Mesothelial cell of epicardium (in vitro differentiated cells): Measurements from ENCODE around the gene BOD1. TPM values are rescaled to one million over a fixed set of nuclear protein-coding genes. Genes with fewer than 3 reads are reported as not detected.
A peak's percentile ranks its signal among the peaks of the same experiment; 100 is the strongest.

Experiments
- DNase-seq, 2 experiments: peaks; one replicate each; pipeline ENCODE4 v3.0.0; 2021; ENCODE audit warnings: low spot score in 2 of 2; ENCODE audit not compliant: unreplicated experiment in 2 of 2
- H3K27ac Mint-ChIP-seq: 2 replicates; pipeline ENCODE4 v1.8.0; 2021; ENCODE audit warnings: mixed read lengths
- H3K27me3 Mint-ChIP-seq: 2 replicates; pipeline ENCODE4 v1.8.0; 2021; ENCODE audit warnings: low read depth, mixed read lengths
- H3K36me3 Mint-ChIP-seq: 2 replicates; pipeline ENCODE4 v1.8.0; 2021; ENCODE audit warnings: mixed read lengths
- H3K4me1 Mint-ChIP-seq: 2 replicates; pipeline ENCODE4 v1.8.0; 2021; ENCODE audit warnings: mixed read lengths
- H3K4me3 Mint-ChIP-seq: 2 replicates; pipeline ENCODE4 v1.8.0; 2021; ENCODE audit warnings: mild to moderate bottlenecking, moderate library complexity, mixed read lengths
- H3K9me3 Mint-ChIP-seq: 2 replicates; pipeline ENCODE4 v1.8.0; 2021; ENCODE audit warnings: mixed read lengths
- CTCF ChIP-seq: fragments of 200-600 bp; sonication (generic); IDR thresholded peaks from one replicate; pipeline ENCODE4 v1.5.0; 2021; ENCODE audit warnings: antibody characterized with exemption; ENCODE audit not compliant: unreplicated experiment
- total RNA-seq: library from RNA; stranded (reverse); gene quantifications from 3 replicates; pipeline ENCODE4 v1.2.1, GENCODE V29; 2021

BOD1 gene
- total RNA-seq, 1 donor from 2014 or later: 91.9 TPM

DNA sequence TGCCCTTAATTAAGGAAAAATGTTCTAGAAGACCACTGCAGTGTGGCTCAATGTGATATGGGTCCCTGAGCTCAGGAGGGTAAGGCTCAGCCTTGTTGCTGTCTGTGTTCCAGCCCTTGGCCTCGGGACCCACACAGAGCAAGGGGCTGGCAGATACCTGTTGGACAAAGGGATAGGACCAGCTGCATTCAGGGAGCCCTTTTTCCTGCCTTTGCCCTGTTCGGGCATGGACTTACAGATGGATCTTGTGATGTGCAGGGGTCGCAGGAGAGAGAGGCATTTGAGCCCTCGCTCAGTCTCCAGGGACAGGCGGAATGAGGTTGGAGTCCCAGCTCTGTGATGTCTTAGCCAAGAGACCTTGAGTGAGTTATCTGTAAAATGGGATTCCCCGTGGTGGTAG, 12.1 kb upstream of the BOD1 start:
- Mint-ChIP-seq H3K4me3 (no peak overlapping the region), H3K27ac (no peak overlapping the region), H3K36me3 (no peaks in the 10 kb centered on the region), H3K27me3 (no peaks in the 10 kb centered on the region), H3K4me1 (peaks cover 56% of the 10 kb centered on the region), H3K9me3 (no peaks in the 10 kb centered on the region)
- DNase-seq: no peak
- TF ChIP-seq CTCF: no peak

DNA sequence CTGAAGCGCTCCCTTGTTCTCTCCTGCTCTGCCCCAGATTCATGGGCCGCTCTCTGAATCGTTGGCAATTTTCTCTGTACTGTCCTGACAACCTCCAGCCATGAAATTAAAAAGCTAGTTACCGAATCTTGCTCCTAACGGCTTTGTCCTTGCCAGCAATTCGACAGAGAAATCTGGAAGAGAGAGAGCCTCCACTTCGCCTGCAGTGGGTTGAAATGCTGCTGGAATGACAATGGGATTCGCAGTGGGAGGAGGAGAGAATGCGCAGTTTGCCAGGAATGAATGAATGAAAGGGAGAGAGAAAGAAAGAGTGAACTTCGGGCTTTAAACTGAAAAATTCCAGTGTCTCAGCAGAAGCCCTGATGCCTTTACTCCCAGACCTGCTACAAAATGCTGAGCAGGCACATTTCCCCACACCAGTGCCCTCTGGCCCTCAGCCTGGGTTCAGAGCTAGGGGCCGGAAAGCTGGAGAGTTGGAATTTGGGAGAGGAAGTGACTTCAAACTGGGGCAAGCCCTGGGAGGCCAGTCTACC, 11.5 kb upstream of the BOD1 start:
- Mint-ChIP-seq H3K4me1 (peaks cover 56% of the 10 kb centered on the region), H3K9me3 (no peaks in the 10 kb centered on the region), H3K27me3 (no peaks in the 10 kb centered on the region), H3K4me3 (no peak overlapping the region), H3K36me3 (no peaks in the 10 kb centered on the region), H3K27ac (no peak overlapping the region)
- DNase-seq: no peak
- TF ChIP-seq CTCF: no peak

DNA sequence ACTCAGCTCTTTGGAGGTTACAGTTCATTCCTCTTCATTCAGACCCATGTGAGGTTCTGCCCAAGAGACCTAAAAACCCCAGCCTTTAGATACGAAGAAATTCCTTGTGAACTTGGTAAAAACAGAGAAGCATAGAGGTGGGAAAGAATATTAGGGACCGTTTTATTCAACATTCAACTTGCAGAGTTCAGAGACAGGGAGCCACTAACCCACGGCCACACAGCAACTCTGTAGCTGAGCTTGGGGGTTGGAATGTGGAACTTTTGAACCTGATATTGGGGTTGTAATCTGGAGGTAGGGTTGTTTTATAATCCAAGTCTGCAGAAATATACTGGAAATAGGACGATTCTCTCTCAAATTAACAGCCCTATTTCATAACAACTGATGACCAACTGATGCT, 10.8 kb upstream of the BOD1 start:
- Mint-ChIP-seq H3K4me1 (peaks cover 56% of the 10 kb centered on the region), H3K36me3 (no peaks in the 10 kb centered on the region), H3K4me3 (no peak overlapping the region), H3K27ac (no peak overlapping the region), H3K9me3 (no peaks in the 10 kb centered on the region), H3K27me3 (no peaks in the 10 kb centered on the region)
- no peak for DNase-seq
- TF ChIP-seq CTCF: no peak

GRCh38 chr5:173626505-173626820, 10.0 kb upstream of the BOD1 start:
- H3K27me3 Mint-ChIP-seq: no peaks in the 10 kb centered on the region
- no peak for TF ChIP-seq CTCF
- DNase-seq: no peak
- no peak overlapping the region for H3K27ac Mint-ChIP-seq
- no peaks in the 10 kb centered on the region for H3K36me3 Mint-ChIP-seq
- no peaks in the 10 kb centered on the region for H3K9me3 Mint-ChIP-seq
- peaks cover 56% of the 10 kb centered on the region for H3K4me1 Mint-ChIP-seq
- H3K4me3 Mint-ChIP-seq: no peak overlapping the region

GRCh38 chr5:173625673-173626504, 9.4 kb upstream of the BOD1 start:
- no peak for DNase-seq
- H3K27ac Mint-ChIP-seq: peak overlapping the region; percentile 49
- TF ChIP-seq CTCF: no peak
- H3K4me1 Mint-ChIP-seq: peaks cover 54% of the 10 kb centered on the region
- H3K9me3 Mint-ChIP-seq: no peaks in the 10 kb centered on the region
- no peaks in the 10 kb centered on the region for H3K36me3 Mint-ChIP-seq
- H3K4me3 Mint-ChIP-seq: no peak overlapping the region
- H3K27me3 Mint-ChIP-seq: no peaks in the 10 kb centered on the region

- Mint-ChIP-seq H3K27me3 (no peaks in the 10 kb centered on the region), H3K36me3 (no peaks in the 10 kb centered on the region), H3K4me3 (no peak overlapping the region), H3K27ac (peak overlapping the region; percentile 49), H3K4me1 (peaks cover 48% of the 10 kb centered on the region), H3K9me3 (no peaks in the 10 kb centered on the region)
- no peak for TF ChIP-seq CTCF
- DNase-seq: no peak
Observed at GRCh38 chr5:173625261-173625660, 8.8 kb upstream of the BOD1 start.
